GDM1 (cell line): ENCODE data around the gene PLCD3.

ENCODE experiments used
- DNase-seq: peaks from one replicate; lab custom pipeline; 2025; lab: John Stamatoyannopoulos, UW

The PLCD3 gene

GRCh38 chr17:45073414-45074070 is 58.8 kb downstream of the PLCD3 start:
- DNase-seq = no peak

- DNase-seq = no peak
Observed at GRCh38 chr17:45070809-45071208, 61.5 kb downstream of the PLCD3 start.

DNA sequence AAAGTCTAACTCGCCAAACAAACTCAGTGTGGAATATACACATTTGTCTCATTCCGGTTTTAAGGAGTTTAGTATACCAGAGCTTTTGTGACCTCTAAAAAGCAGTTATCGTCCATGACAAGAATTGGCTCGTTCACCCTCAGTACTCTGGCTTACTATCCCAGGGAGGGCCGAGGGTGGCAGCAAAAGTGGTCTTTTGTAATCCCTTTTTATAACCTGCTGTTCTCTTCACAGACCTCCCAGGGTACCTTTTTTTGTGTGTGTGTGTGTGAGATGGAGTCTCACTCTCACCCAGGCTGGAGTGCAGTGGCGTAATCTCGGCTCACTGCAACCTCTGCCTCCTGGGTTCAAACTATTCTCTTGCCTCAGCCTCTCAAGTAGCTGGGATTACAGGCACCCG is 62.3 kb downstream of the PLCD3 start:
- no peak for DNase-seq

GRCh38 chr17:45067637-45068036 is 64.7 kb downstream of the PLCD3 start:
- no peak for DNase-seq

DNA sequence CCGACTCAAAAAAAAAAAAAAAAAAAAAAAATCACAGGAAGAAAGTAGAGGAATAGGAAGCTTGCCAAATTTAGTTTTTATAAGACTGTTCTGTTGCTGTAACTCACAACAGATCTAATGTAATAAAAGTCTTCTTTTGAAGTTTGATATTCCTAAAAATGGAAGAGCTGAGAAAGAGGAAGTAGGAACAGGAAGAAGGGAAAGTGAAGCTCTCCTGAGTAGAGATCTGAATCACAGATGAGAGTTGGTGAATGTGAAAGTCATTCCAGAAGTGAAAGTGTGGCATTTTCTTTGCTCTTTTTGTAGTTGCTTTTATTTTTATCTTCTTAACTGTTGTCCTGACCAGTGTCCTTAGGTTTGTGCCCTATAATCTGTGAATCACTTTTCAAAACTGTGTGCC is 69.1 kb downstream of the PLCD3 start:
- no peak for DNase-seq

DNA sequence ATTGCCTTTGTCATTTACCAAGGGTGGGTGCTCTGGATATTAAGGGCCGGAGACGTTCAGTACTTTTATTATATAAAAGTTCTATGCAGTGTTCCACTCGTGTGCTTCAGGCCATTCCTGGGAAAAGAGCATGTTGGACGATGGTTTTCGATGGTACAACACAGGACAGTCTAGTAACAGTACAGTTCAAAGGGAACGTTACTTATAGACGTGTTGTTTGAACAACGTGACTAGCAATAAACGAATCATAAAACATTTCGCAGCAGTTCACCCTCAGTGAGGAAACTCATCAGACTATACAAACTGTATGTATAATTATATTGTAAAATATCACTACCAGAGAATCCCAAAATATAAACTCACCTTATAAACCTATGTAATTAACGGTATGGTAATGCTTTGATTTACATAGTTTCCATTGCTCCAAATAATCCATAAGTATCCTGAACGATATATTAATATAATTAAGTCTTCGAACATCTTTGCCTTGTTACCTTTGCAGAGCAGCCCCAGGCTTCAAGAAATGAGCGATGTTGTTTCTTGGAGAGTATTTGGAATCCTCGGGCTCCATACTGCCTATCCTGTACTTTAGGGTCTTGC is 70.6 kb downstream of the PLCD3 start:
- no peak for DNase-seq

DNA sequence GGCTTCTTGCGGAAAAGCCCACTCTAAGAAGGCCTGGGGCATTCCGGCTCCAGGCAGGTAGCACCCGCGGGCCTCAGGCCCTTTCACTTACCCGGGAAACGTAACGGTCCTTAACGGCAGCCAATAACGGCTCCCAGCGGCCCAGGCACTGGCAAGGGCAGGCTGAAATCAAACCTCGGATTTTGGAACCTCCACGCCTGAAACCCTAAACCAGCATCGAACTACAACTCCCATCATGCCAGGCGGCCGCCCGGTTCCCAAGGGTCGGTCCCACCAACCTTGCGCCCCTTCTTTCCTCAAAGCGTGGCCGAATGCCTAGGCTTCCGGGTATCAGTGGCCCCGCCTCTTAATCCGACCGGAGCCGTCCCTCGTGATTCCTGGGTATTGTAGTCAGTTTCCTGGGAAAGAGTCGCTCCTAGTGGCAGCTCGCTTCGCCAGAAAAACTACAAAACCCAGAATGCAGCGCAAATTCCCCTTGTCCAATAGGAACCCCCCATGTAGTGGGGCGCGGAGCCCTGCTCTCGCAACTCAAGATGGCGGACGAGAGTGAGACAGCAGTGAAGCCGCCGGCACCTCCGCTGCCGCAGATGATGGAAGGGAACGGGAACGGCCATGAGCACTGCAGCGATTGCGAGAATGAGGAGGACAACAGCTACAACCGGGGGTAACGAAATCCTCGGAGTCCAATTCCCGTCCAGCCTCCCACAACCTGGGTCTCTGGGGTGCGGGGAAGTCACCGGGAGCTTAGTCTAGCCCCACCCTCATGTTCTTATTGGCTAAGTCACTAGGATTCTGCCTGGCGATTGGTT is 71.3 kb downstream of the PLCD3 start, which contains the start of gene NMT1:
Gene NMT1 (plus strand): TSS at position 521 of the 809 bp plus-strand sequence. CDS start 13 bp downstream, at position 534.
- DNase-seq = peak; percentile 98

DNA sequence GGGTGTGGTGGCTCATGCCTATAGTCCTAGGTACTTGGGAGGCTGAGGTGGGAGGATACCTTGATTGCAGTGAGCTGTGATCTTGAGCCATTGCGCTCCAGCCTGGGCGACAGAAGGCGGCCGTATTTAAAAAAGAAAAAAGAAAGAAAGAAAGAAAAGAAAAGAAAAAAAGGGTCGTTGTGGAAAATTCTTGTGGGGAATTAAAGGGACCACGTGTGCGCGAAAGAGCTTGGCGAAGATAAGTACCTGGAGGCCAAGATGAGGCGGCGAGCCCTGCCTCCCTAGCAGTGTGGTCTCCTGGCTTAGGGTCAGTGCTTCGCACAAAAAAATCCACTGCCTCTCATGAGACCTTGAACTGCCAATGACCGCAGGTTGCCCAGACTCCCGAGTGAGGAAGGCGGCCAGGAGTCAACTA is 71.9 kb downstream of the PLCD3 start:
- DNase-seq = no peak
